GM19324 (cell line): Measurements from ENCODE around the gene TGFA.

ENCODE experiments used
- ATAC-seq: cut with Tn5 transposase; IDR thresholded peaks from one replicate; pipeline ENCODE4 v1.9.1; 2021; ENCODE audit warnings: mild to moderate bottlenecking, moderate library complexity; ENCODE audit not compliant: unreplicated experiment, low FRiP score

The TGFA gene

DNA sequence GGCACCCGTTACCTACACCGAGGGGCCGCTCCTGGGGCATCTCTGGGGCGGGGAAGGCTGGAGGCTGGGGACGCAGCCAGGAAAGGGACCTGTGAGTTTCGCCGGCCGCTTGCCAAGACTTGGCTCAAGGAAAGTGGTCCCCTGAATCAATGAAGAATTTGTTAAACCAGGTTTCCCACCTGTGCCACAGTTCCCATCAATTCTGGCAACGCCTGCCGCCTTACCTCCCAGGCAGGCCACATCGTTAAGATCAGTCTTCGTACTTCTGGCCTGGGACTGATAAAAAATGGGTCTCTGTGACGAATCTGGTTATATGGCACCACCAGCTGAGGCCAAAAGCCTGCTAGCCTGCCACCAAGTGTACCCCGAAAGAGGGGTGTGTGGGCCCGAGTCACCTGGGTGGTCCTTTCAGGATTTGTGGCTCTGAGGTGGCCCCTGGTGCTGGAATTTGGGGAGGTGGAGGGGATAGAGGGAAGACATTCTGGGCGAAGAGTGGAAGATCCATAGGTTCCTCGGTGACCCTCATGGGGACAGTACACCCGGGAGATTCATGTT, 789 bp upstream of the TGFA start:
- no peak for ATAC-seq

DNA sequence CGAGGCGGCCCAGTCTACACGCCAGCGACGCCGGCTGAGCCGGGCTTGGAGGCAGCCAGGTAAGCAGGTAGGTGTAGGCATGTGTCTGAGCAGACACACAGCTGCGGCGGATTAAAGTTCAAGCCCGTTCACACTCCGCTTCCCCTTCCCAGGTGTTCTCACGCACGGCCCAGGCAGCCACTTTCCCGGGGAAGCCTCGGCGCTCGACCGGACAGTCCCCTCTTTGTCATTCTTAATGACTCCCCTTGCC, 367 bp downstream of the TGFA start:
- no peak for ATAC-seq

DNA sequence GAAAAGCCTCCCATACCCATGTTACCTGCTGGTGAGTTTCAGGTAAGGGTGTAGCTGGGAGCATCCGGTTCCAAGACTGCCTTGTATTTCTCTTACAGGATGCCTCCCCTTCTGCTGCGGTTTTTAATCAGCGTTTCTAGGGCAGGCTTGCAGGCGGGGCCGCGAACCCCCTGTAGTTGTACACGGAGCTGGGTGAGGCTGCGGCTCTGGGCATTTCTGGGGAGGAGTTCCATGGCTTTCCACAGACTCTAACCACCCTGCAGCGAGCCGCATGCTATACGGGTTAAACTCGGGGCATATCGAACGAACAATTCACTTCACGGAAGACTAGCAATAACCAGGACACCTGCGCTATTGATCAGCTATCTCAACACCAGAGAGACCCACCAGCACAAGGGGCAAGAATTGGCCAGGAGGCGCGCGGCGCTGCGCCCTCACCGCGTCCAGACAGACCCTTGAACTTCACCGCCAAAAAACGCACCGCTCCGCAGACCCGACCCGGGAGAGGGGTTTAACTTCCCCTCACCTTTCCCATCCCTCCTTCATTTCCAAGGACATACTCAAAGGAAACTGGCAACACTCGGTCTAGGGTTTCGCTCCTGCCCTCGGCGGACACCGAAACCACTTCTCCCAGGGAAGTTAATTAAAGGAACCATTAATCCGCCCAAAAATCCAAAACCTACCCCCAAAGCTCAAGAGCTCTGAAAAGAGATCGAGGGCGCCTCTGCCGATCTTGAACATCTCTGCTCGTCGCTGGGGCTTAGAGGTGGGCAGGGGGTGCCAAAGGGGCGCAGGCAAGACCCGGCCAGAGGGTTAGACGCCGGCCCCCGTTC, 909 bp downstream of the TGFA start:
- ATAC-seq, result no peak

DNA sequence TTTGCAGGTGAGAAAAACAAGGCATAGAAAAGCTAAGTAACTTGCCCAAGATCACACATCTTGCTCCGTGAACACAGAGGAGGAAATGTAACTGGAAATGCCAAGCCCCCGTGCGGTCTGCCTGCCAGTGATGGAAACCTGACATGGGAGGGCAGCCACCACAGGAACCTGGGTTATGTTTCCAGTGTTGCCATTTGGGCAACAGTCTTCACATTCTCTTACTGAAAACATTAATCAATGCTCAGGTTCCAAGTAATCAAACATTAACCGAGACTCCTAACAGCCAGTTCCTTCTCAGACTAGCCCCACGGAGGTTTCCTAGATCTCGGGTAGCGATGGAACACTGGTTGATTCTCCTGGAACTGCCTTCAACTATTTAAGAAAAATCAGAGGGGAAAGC, 2.5 kb downstream of the TGFA start:
- no peak for ATAC-seq

DNA sequence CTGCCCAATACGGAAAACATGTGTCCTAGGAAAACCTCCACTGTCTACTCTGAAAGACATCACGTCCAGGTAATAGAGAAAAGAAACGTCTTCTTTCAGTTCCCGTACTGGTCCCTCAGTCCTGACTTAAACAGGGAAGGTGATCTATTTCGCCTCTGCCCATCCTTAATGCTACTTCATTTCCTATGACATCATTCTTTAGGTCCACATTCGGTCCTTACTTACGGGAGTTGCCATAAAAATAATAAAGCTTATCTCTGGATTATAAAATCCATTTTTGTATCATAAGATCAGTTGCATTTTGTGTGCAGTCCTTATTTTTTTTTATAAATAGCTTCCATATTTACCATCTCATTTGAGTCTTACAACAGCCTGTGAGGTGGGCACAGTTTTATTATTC, 3.7 kb downstream of the TGFA start:
- no peak for ATAC-seq

DNA sequence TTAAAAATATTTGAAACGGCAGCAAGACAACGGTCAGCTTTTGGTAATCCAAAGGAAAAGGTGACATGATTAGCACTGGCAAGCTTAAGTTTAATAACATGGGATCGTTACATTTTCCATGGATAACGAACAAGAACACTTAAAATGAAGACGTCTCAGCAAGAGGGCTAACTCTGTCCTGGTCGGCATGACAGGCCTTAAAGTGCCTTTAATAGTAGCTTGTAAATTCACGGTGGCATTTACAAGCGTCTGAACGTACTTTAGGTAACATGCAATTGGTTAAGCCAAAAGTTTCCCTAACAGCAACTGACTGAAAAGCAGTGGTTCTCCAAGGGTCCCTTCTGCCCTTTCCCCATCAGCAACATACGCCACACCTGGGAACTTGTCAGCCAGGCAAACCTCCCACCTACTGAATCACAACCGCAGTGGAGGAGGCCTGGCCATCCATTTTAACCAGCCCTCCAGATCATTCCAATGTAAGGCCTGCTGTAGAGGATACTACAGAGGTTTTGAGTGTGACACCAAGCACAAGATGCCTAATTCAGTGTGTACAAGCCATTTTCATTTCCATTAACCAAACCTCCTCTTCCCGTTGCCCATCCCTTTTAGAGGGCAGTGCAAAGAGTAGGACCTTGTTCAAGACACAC, 4.4 kb downstream of the TGFA start:
- ATAC-seq, result no peak

DNA sequence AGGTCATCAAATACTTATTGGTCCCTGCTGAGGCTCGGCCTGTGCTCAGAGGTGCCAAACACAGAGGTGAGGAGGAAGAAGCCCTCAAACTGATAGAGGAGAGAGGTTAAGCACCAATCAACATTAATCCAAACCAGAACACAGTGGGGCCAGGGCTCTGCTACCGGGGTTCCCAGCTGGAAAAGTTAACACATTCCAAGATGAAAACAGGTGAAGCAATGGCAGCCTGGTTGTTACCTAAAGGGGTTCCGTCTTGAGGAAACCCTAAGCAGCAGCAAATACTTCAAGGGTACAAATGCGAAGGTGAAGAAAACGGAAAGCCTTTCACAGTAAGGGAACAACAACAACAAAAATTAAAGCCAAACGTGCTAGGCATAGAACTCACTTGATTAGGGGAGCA, 5.4 kb downstream of the TGFA start:
- ATAC-seq, result no peak

DNA sequence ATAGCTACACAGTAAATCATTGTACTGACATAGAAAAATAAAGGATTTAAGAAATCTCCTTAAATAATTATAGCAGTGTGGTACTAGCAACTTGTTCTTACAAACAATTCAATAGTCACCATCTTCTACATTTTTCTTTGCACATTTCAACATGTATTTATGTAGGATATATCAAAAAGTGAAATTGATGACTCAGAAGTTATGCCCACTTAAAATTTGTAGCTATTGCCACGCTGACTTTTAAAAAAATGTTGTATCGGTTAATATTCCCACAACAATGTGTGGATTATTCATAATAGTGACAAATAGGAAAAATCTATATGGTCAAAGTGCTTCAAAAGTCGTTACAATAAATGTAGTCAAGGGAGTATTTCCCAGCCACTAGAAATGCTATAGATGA, 6.7 kb downstream of the TGFA start:
- no peak for ATAC-seq

DNA sequence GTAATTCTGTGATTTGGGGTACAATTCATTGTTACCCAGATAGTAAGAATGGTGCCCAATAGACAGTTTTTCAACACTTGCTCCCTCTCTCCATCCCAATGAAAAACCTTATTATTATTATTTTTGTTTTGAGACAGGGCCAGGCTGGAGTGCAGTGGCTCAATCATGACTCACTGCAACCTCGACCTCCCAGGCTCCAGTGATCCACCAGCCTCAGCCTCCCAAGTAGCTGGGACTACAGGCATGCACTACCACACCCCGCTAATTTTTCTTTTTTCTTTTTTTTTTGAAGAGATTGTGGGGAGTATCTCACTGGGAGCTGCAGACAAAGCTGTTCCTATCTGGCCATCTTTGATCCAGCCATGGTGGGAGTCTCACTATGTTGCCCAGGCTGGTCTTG, 7.2 kb downstream of the TGFA start:
- no peak for ATAC-seq

DNA sequence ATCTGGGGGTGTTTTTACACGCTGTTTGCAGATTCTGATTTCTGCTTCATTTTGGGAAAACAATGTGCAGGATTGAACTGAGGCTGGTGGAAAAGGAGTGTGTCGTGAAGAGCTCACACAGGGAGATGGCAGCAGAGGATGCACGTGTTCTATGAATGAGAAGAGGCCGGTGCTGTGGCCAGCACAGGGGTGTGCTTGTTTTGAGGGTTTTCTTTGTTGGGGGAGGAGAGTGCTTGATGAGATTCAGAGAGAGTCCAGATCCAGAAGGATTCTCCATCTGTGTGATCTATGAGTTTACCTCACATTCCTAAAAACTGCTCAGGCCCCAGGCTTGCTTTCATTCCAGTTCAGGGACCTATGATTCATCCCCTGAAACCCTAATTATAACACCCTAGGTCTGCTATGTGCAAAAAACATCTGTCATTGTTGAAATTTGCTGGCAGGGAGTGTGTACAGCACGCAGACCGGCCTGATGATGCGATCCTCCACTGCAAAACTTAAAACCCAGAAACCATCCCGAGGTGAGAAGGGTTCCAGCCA, 12.1 kb downstream of the TGFA start:
- no peak for ATAC-seq

DNA sequence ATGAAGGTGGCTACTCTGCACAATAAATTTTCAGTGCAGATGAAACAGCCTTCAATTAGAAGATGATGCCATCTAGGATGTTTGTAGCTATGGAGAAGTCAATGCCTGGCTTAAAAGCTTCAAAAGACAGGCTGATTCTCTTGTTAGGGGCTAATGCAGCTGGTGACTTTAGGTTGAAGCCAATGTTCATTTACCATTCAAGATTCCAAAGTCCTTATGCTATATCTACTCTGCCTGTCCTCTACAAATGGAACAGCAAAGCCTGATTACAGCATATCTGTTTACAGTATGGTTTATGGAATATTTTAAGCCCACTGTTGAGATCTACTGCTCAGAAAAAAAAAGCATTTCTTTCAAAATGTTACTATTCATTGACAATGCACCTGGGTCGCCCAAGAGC, 15.8 kb downstream of the TGFA start:
- ATAC-seq, result no peak

DNA sequence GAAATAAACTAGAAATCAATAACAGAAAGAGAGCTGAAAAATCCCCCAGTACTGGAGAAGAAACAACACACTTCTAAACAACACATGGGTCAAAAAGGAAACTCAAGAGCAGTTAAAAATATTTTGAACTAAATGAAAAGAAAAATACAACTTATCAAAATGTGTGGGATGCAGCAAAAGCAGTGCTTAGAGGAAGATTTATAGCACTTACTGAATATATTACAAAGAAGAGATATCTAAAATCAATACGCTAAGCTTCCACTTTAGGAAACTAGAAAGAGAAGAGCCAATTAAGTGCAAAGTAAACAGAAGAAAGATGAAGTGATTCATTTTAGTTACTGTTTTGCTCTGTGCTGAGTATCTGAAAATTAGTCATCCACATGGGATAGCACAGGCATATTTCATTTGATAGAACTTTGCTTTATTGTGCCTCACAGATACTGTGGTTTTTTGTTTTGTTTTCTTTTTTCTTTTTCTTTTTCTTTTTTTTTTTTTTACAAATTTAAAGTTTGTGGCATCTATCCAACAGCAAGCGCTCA, 17.0 kb downstream of the TGFA start:
- ATAC-seq, result no peak

DNA sequence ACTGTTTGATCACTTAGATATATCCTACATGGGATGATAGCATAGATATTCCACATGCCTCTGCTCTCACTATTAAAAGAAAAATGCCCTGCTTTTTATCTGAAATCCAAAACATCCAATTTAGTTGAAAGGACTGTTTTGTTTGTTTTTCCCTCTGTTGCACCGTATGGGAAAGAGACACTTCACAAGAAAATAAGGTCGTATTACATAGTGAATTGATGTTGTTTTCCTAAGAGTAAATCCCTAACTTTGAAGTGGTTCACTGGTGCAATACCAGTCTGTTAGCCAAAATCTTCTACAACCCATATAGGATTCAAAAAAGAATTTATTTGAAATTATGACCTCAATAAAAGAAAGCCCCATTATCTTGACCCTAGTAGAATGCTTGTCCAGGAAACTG, 18.1 kb downstream of the TGFA start:
- no peak for ATAC-seq

DNA sequence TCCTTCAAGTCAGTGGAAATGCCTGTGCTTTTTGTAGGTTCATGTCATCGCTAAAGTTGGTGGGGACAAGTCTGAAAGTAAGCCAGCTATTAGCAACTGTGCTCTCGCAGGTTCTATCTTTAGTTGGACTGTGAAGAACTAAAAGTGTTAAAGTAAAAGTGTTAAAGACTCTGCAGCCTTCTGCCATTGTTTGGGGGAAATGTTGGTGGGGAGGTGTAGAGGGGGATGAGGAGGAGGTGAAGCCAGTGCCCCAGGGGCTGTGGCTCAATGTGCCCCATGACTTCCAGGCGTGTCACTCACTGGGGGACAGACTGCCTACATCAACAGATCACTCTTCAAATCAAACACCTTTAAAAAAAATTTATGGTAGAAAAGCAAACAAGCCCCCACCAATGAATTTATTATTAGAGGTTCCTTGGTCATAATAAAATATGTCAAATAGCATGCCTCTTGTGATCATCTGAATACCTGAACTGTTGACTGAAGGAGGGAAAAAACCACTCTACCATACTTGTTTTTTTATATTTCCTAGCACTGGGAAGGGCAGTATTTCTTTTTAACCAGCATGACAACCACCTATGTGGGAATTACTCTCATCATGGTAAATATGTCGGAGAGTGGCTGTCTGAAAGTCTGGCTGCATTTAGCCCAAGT, 19.3 kb downstream of the TGFA start:
- ATAC-seq, result no peak

DNA sequence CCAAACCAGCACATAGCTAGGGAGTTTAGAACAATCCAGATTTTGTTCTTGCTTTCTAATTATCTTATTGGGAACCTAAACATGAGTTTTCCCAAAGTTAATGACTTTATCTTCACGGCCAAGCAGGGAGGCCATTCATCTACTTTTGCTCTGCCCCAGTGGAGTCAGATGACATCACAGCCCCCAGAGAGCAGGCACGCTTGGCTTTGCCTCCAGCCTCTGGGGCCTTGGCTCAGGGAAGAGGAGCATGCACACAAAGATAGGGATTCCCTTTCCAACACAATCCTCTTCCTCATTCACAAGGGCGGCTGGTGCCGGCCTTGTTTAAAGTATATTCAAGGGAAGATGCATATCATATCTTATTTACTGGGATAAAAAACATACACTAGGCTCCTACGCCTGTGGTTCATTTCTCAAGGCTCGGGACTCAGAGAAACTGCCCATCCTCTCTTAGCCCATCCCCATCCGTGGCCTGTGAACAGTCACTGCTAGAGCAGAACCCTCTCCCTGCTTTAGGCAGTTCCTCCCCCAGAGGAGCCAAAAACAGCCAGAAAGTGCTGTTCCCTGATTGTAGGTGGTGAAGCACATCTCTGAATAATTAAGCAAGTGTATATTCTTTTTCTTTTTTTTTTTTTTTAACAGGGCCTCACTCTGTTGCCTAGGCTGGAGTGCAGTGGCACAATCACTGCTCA, 21.2 kb downstream of the TGFA start:
- no peak for ATAC-seq

DNA sequence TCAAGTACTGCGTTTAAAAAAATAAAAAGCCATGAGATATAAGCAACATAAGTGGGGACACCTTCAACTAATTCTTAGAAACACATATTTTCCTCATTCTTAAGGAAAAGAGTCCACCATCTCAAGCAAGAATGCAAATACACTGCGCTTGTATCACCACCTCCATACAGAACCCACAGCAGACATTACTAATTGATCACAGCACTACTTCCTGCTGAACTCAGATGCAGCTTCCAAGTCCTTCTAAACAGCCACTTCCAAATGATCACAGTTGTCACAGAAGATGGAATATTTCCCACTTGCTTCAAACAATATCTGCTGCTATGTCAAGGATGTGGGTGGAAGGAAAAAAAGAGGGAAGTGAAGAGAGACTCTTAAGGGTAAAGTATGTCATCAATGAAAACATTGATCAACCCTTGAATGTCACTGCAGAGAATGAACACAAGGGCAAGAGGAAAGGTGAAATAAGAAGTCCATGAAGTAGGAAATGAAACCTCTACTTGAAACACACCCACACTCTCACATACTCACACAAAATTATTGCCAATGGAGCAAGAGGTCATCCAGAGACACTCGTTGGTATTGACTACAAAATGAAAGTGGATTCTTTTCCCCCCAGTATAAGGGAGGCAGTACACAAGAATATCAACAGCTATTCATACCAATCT, 22.1 kb downstream of the TGFA start:
- no peak for ATAC-seq

DNA sequence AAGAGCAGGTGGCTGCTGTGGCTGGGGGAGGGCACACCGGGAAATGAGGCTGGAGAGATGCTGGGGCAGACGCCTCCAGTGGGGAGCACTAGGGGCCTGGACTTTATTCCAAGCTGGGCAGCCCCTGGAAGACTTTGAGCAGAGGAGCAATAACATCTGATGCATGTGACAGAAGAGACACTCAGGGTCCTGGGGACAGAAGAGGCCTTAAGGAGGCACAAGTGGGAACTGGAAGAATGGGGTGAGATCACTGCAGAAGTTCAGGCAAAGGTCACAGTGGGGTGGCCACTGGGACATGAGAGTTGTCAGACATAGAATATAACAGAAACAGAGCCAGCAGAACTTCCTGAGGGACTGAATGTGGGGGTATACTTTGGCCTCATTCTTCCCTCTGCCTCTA, 24.0 kb downstream of the TGFA start:
- ATAC-seq, result no peak

DNA sequence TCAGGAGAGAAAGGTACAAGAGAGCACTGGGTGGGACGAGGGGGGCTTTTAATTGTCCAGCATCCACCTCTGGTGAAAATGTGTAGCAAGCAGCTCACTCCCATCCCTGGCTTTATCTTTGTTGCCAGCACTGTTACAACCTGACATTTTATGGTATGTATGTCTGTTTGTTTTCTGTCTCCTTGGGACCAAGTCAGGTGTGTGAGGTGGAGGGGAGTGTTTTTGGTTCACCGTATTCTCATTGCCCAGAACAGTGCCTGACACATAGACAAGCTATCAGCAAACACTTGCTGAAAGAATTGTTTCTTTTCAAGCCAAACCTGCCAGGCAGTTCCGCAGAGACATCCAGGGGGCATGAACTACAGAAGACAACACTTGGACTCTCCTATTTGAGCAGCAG, 24.7 kb downstream of the TGFA start:
- no peak for ATAC-seq

DNA sequence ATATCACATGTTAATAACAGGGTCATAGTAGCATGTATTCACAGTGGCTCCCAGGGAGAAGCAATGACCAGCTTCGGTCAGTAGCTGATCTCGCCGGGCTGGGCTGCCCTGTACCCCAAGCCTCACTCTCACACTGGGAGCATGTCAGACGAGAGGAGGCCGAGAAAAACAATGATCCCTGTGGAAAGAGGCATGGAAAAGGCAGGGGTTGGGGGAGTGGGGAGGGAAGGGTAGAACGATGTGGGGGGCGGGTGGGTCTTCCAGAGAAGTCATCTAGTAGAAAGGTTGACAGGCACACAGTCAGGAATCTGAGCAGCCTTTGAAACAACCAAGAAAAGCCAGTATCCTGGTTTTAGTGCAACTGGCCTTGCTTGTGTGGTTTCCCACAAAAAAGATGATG, 25.4 kb downstream of the TGFA start:
- ATAC-seq, result no peak

DNA sequence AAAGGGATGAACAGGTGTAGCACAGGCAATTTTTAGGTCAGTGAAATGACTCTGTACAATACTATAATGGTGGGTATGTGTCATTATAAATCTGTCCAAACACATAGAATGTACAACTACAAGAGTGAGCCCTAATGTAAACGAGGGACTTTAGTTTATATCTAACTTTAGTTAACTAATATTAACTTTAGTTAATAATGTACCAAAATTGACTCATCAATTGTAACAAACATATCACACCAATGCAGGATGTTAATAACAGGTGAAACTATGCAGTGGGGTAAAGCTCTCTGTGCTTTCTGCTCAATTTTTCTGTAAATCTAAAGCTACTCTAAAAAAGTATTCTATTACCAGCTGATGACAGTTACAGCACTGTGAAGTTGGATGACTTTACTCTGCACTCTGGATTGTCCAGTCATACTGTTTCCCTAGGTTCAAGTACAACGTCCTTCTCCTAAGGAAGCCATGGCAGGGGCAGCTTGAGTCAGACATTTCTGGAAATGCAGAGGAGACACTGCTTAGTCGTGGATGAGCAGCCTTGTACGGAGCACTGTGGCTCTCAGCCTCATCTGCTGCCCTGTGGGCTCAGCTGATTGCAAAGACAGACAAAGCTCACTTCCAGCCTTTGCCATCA, 26.1 kb downstream of the TGFA start:
- no peak for ATAC-seq
